GDM1 (cell line): ENCODE data around the gene EPN2.

Source experiments
- DNase-seq: peaks from one replicate; lab custom pipeline; 2025; lab: John Stamatoyannopoulos, UW

The EPN2 gene

DNA sequence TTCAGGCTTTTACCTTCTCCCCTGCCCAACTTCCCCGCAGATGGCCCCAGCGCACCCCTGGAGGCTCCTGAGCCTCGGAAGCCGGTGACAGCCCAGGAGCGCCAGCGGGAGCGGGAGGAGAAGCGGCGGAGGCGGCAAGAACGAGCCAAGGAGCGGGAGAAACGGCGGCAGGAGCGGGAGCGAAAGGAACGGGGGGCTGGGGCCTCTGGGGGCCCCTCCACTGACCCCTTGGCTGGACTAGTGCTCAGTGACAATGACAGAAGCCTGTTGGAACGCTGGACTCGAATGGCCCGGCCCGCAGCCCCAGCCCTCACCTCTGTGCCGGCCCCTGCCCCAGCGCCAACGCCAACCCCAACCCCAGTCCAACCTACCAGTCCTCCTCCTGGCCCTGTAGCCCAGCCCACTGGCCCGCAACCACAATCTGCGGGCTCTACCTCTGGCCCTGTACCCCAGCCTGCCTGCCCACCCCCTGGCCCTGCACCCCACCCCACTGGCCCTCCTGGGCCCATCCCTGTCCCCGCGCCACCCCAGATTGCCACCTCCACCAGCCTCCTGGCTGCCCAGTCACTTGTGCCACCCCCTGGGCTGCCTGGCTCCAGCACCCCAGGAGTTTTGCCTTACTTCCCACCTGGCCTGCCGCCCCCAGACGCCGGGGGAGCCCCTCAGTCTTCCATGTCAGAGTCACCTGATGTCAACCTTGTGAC, 144.7 kb downstream of the EPN2 start:
- no peak for DNase-seq

DNA sequence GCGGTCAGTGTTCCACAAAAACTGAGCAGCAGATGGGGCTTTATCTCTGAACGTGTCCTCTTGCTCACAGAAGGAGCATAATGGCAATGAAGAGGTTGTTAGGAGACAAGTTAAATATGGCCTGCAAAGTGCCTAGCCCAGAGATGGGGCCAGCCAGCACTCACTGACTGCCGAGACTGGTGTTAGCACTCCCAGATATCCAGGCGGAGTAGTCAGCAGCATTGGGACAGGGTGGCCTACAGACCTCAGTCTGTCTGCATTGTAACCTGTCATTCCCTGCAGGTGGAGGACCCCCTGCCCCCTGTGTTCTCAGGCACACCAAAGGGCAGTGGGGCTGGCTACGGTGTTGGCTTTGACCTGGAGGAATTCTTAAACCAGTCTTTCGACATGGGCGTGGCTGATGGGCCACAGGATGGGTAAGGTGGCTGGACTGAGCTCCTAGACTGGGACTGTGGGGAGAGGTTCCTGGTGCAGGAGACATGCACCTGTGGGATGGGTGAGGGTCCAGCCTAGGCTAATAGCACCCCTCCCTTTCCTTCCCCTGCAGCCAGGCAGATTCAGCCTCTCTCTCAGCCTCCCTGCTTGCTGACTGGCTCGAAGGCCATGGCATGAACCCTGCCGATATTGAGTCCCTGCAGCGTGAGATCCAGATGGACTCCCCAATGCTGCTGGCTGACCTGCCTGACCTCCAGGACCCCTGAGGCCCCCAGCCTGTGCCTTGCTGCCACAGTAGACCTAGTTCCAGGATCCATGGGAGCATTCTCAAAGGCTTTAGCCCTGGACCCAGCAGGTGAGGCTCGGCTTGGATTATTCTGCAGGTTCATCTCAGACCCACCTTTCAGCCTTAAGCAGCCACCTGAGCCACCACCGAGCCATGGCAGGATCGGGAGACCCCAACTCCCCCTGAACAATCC, 145.6 kb downstream of the EPN2 start:
- DNase-seq = no peak

DNA sequence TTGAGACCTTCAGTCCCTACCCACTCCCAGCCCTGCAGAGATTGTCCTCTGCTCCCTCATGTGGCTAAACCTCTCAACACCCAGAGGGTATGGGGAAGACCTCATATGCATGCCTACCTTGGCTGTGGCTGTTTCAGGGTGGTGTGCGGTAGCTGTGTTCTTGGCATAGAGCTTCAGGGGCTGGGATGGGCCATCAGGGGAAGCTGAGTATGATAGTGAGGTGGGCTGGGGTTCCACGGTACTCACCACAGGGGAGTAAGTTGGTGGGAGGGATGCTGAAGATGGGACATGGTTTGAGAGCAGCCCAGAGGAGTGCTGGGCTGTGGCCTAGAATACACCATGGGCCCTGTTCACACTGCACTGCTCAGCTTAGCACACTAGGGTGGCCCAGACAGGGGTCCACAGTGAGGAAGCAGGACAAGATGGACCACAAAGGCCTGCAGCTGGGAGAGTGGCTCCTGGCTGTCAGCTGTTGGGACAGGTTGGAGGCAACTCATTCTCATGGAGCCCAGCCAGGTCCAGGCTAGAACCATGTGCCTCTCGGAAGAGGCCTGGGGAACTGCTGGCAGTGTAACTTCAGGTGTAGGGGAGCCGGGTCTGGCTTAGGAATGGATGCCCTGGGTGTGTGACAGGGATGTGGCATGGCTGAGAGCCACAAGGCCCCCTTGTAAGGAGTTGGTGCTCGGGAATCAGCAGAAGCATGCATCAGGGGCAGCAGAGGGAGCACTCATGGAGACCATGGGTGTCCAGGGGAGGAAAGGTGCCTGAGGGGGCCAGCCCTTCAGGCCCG, 146.7 kb downstream of the EPN2 start:
- no peak for DNase-seq

DNA sequence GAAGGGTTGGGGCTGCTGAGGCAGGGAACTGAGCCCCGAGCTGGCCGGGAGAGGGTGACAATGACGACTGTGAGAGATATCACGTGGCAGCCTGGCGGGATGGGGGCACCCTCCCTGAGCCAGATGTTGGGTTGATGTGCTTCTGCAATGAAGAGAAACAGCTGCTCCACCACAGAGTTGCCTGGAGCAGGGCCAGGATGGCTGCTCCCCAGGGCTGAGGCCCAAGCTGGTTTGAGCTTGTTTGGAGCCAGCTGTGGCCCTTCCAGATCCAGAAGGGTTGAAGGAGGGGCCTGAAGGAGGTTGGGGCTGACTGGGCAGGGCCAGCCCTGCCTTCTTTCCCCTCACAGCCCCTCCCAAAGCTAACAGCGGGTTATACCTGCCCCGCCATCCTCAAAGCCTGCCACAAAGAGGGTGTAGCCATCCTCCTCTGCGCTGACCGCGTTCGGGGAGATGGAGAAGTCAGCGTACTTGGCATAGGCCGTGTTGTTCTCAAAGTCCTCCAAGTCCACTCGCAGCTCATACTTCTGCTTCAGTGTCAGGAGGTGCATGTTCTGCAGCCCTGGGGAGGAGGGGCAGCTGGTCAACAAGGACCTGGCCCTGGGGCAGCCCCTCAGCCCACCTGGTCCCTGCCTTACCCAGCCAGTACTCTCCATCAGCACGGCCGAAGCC, 147.7 kb downstream of the EPN2 start:
- no peak for DNase-seq

- no peak for DNase-seq
Observed at GRCh38 chr17:19385521-19385983, 148.4 kb downstream of the EPN2 start.
